Sigmoid colon (tissue), 7 donors: ENCODE measurements around the gene LPO. TPM values are rescaled to one million over a fixed set of nuclear protein-coding genes. Genes with fewer than 3 reads are reported as not detected.

ENCODE experiments used
- DNase-seq: peaks from one replicate; pipeline ENCODE4 v3.0.0-alpha.2; 2019
- H3K27ac ChIP-seq, 4 donors: fragments of 200-600 bp; sonication (generic); one replicate each; pipeline ENCODE4 v1.5.1; 2016 to 2019; ENCODE audit warnings: mild to moderate bottlenecking in 1 of 4
- H3K27me3 ChIP-seq, 3 donors: fragments of 200-600 bp; sonication (generic); one replicate each; pipeline ENCODE4 v1.5.1; 2019; ENCODE audit warnings: mild to moderate bottlenecking in 1 of 3
- H3K36me3 ChIP-seq, 4 donors: fragments of 200-600 bp; sonication (generic); one replicate each; pipeline ENCODE4 v1.5.1; 2016 to 2019
- H3K4me1 ChIP-seq, 4 donors: fragments of 200-600 bp; sonication (generic); one replicate each; pipeline ENCODE4 v1.5.1; 2017 to 2019
- H3K4me3 ChIP-seq, 4 donors: fragments of 200-600 bp; sonication (generic); one replicate each; pipeline ENCODE4 v1.5.1; 2017 to 2019; ENCODE audit warnings: mild to moderate bottlenecking in 2 of 4, moderate library complexity in 1 of 4
- H3K9me3 ChIP-seq, 4 donors: fragments of 200-600 bp in 3 of 4; sonication (generic) in 3 of 4; one replicate each; pipeline versions ENCODE4 v1.5.1 to v1.6.1; 2013 to 2019
- CTCF ChIP-seq, 4 experiments: fragments of 450-650 bp in 3 of 4; fragments of 200-600 bp in 1 of 4; IDR thresholded peaks; one replicate each; pipeline ENCODE4 v1.5.1; 2016 to 2019; ENCODE audit warnings: antibody characterized with exemption in 4 of 4, mild to moderate bottlenecking in 3 of 4, moderate library complexity in 2 of 4
- EP300 ChIP-seq, 4 donors: sonication (generic); formaldehyde crosslinking; IDR thresholded peaks; one replicate each; pipeline ENCODE4 v1.6.1; 2017; ENCODE audit warnings: antibody characterized with exemption in 4 of 4
- POLR2A ChIP-seq, 2 donors: fragments of 450-650 bp; IDR thresholded peaks; one replicate each; pipeline ENCODE4 v1.6.1; 2016; ENCODE audit warnings: antibody characterized with exemption in 2 of 2, mild to moderate bottlenecking in 2 of 2, moderate library complexity in 2 of 2
- POLR2AphosphoS5 ChIP-seq, 4 donors: sonication (generic); formaldehyde crosslinking; IDR thresholded peaks; one replicate each; pipeline ENCODE4 v1.6.1; 2017; ENCODE audit warnings: antibody characterized with exemption in 4 of 4
- WGBS, 2 donors: extraction: QIAGEN DNeasy Blood & Tissue Kit; methylation state at CpG; one replicate each; pipeline ENCODE4 v1.1.7; 2013; 5-methylcytosine and 5-hydroxymethylcytosine counted together
- intact Hi-C: fragments of 100-400 bp; cut with DNase I; formaldehyde crosslinking; loops from one replicate; pipeline ENCODE4 v1.15.1; 2023
- polyA plus RNA-seq, 3 donors: library from polyadenylated mRNA; stranded (reverse); fragments of 200-250 nt; gene quantifications; one replicate each; pipeline ENCODE4 v1.2.3, GENCODE V29; 2013
- total RNA-seq, 4 donors: library from RNA; depleted of rRNA; stranded (reverse); fragments of >200 nt; gene quantifications; one replicate each; pipeline ENCODE4 v1.1.0, GENCODE V29; 2016
- donor health status: healthy with polysubstance abuse.
- donor health status: Bipolar disorder and iron deficiency.
- donor health status: healthy.

Gene LPO
- total and polyA plus RNA-seq, 7 donors, result not detected

DNA sequence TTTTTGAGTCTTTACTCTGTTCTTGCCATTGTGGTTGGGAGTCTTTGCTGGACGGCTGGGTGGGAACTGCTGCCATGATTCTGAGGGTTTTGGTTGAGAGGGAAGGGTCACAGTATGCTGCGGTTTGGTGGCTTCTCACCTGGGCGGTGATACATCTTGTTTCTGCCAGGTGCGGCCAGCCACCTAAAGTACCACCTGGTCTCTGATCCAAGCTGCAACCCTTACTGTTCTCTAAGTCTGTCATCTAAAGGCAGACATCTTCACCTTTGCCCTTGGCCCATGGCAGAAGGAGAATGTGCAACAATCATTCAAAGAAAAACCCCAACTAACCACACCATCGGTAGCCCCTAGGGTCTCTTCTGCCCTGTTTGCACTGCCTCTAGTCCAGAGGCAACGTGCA lies 62.0 kb downstream of the LPO start:
- H3K27me3 ChIP-seq, result no peaks in the 10 kb centered on the region
- peak; percentile 2 for DNase-seq
- intact Hi-C loops, result no loop called here

DNA sequence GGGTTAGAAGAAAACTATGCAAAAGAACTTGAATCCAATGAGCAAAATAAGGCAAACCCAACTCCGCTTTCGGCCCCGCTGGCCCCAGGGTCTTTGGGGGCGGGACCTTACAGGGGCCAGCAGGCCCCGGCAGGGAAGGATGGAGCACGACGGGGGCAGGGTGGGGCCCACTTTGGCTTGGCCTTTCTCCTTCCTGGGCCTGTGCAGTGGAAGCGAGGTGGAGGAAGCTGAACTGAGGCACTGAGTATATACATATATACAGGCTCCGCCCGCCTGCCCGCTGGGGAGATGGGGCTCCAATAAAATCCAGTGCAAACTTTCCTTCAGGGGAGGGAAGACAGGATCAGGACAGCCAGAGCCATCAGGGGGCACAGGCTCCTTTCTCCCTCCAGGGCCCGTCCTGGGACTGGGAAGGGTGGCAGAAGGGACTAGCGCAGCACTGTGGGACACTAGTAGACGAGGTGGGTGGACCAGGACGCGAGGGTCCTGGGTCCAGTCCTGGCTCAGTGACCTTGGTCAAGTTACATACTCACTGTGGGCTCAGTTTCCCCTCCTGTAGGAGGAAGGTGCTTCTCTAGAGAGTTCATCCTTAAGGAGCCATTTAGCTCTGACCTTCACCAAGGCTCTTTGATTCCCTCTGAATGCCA lies 63.2 kb downstream of the LPO start:
- no peak overlapping the region for H3K4me3 ChIP-seq
- no peak overlapping the region for H3K27ac ChIP-seq
- peak; percentile 56 for DNase-seq
- peaks cover 0 to 3% (median 0%) of the 10 kb centered on the region in 4 donors for H3K36me3 ChIP-seq
- intact Hi-C loops, result no loop called here
- TF ChIP-seq POLR2AphosphoS5 (IDR thresholded peaks at IDR 0.05), result no peak
- TF ChIP-seq EP300 (IDR thresholded peaks at IDR 0.05), result no peak
- TF ChIP-seq POLR2A (IDR thresholded peaks at IDR 0.05), result no peak
- TF ChIP-seq CTCF (IDR thresholded peaks at IDR 0.05), result no peak
- WGBS, 2 donors, result 85 to 88% methylated on average over 16 of the region's 16 CpGs
- no peaks in the 10 kb centered on the region for H3K27me3 ChIP-seq
- no peaks in the 10 kb centered on the region for H3K4me1 ChIP-seq
- no peaks in the 10 kb centered on the region for H3K9me3 ChIP-seq

More for the DNA sequence above, 62.0 kb downstream of the LPO start:
- 88 to 91% methylated on average over 6 of the region's 6 CpGs for WGBS, 2 donors
- H3K27ac ChIP-seq, result no peak overlapping the region
- H3K36me3 ChIP-seq, result no peaks in the 10 kb centered on the region
- no peaks in the 10 kb centered on the region for H3K4me1 ChIP-seq
- no peak overlapping the region for H3K4me3 ChIP-seq
- TF ChIP-seq POLR2AphosphoS5 (IDR thresholded peaks at IDR 0.05) (no peak), POLR2A (IDR thresholded peaks at IDR 0.05) (no peak), EP300 (IDR thresholded peaks at IDR 0.05) (no peak), CTCF (IDR thresholded peaks at IDR 0.05) (no peak)
- no peaks in the 10 kb centered on the region for H3K9me3 ChIP-seq

DNA sequence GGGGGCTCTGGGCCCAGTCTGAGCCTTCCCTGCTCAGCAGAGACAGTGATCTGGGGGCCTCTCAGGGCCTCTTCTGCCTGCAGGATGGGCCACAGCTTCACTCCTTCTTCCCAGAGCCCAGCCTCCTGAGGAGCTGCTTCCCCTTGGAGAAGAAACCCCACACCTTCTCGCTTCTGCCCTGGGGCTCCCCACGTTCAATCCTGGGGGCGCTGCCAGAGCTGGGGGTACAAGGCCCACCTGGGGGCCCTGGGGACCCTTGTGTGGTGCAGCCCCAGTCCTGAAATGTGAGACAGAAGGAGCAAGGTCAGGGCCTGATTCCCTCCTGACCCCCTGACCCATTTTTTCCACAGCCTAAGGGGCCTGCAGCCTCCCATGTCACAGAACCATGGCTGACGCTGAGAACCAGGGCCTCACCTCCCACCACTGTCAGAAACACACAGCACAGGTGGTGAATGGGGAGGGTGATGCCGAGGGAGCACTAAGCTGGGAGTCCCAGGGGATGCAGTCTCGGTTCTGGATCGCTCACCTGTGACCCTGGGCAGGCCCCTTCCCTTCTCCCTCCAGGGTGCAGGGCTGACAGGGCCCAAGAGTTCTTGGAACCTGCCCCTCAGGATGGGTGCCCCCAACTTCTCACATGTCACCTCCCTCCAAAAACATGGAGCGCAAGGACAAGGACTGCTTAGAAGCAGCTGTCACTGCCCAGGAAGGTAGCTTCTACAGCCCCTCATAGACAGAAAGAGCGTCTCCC lies 64.0 kb downstream of the LPO start:
- Histone ChIP-seq H3K4me3 (no peak overlapping the region), H3K27ac (no peak overlapping the region), H3K27me3 (no peaks in the 10 kb centered on the region), H3K36me3 (peaks cover 0 to 3% (median 0%) of the 10 kb centered on the region in 4 donors), H3K4me1 (no peaks in the 10 kb centered on the region), H3K9me3 (no peaks in the 10 kb centered on the region)
- DNase-seq, result peak; percentile 55
- intact Hi-C loops, result no loop called here
- 91 to 95% methylated on average over 9 of the region's 9 CpGs for WGBS, 2 donors
- no peak for TF ChIP-seq POLR2AphosphoS5 (IDR thresholded peaks at IDR 0.05)
- TF ChIP-seq CTCF (IDR thresholded peaks at IDR 0.05), result no peak
- no peak for TF ChIP-seq POLR2A (IDR thresholded peaks at IDR 0.05)
- no peak for TF ChIP-seq EP300 (IDR thresholded peaks at IDR 0.05)

DNA sequence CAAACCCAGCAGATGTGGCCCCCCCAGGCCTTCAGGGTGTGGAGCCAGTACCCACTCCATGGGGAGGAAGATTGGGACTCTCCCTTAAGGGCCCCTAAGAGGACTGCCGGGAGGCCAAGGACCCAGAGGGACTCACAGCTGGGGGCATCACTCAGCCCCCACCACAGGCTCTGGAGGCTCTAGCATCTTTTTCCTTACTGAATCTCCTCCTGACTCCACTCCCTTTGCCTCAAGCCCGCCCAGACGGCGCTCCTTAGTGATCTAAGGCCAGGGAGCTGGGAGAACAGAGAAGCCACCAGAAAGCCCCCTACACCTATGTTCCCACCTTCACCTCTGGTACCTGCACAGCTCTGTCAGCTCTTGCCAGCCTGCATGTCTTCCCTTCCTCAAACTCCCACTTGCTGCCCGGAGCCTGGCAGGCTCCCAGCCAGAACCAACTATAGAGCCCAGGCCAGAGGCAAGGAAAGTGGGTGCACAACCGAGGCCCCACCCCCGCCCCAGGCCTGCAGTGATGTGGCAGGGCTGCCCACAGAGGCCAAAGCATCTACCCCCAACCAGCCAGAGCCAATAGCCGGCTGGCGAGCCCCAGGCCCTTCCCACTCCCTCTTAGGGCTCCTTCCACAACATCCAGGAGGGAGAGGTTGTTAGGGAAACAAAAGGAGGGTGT lies 64.7 kb downstream of the LPO start:
- Histone ChIP-seq H3K27ac (no peak overlapping the region), H3K27me3 (no peaks in the 10 kb centered on the region), H3K36me3 (peaks cover 0 to 3% (median 0%) of the 10 kb centered on the region in 4 donors), H3K4me3 (no peak overlapping the region), H3K4me1 (no peaks in the 10 kb centered on the region), H3K9me3 (no peaks in the 10 kb centered on the region)
- peak; percentile 20 for DNase-seq
- WGBS, 2 donors, result 86 to 89% methylated on average over 9 of the region's 9 CpGs
- intact Hi-C loops, result no loop called here
- TF ChIP-seq CTCF (IDR thresholded peaks at IDR 0.05), result no peak
- TF ChIP-seq EP300 (IDR thresholded peaks at IDR 0.05), result no peak
- TF ChIP-seq POLR2AphosphoS5 (IDR thresholded peaks at IDR 0.05), result no peak
- no peak for TF ChIP-seq POLR2A (IDR thresholded peaks at IDR 0.05)
